Heart left ventricle (tissue), 16 donors: ENCODE results near the gene PLIN4. TPM values are rescaled to one million over a fixed set of nuclear protein-coding genes. Genes with fewer than 3 reads are reported as not detected.
A peak's percentile ranks its signal among the peaks of the same experiment; 100 is the strongest.
"Not testable (repeated sequence)": the region's sequence is repeated elsewhere in the genome, so short reads cannot be mapped to it uniquely, and the experiment has no call there.

Experiments used
- ATAC-seq, 4 donors: fragments of 200-7000 bp; cut with Tn5 transposase; one replicate each; pipeline ENCODE4 v1.9.1; 2020 to 2022; ENCODE audit warnings: moderate library complexity in 4 of 4, mild to moderate bottlenecking in 3 of 4, moderate number of reproducible peaks in 1 of 4
- DNase-seq, 5 donors: peaks; one replicate each; pipeline ENCODE4 v3.0.0-alpha.2; 2020
- H3K27ac ChIP-seq, 12 donors: fragments of 200-600 bp; sonication (generic) in 4 of 12; one replicate each; pipeline versions ENCODE4 v1.5.0 to v1.8.0; 2016 to 2022; ENCODE audit warnings: mild to moderate bottlenecking in 2 of 12
- H3K27me3 ChIP-seq, 9 donors: fragments of 200-600 bp; sonication (generic) in 2 of 9; one replicate each; pipeline versions ENCODE4 v1.5.1 to v1.8.0; 2016 to 2022; ENCODE audit warnings: mild to moderate bottlenecking in 3 of 9
- H3K36me3 ChIP-seq, 9 donors: fragments of 200-600 bp; sonication (generic) in 2 of 9; one replicate each; pipeline versions ENCODE4 v1.5.0 to v1.8.0; 2018 to 2022; ENCODE audit warnings: mild to moderate bottlenecking in 2 of 9
- H3K4me1 ChIP-seq, 12 donors: fragments of 200-600 bp; sonication (generic) in 4 of 12; one replicate each; pipeline versions ENCODE4 v1.5.0 to v1.8.0; 2016 to 2022; ENCODE audit warnings: mild to moderate bottlenecking in 3 of 12
- H3K4me3 ChIP-seq, 12 donors: fragments of 200-600 bp; sonication (generic) in 4 of 12; one replicate each; pipeline versions ENCODE4 v1.5.0 to v1.8.0; 2017 to 2022; ENCODE audit warnings: mild to moderate bottlenecking in 9 of 12, moderate library complexity in 4 of 12
- H3K9me3 ChIP-seq, 12 donors: fragments of 200-600 bp; sonication (generic) in 4 of 12; one replicate each; pipeline versions ENCODE4 v1.5.0 to v1.8.0; 2016 to 2022; ENCODE audit warnings: mild to moderate bottlenecking in 1 of 12
- CTCF ChIP-seq, 12 donors: fragments of 200-600 bp; sonication (generic) in 4 of 12; IDR thresholded peaks; one replicate each; pipeline versions ENCODE4 v1.5.0 to v1.8.0; 2018 to 2022; ENCODE audit warnings: antibody characterized with exemption in 12 of 12, mild to moderate bottlenecking in 5 of 12
- POLR2A ChIP-seq, 2 donors: fragments of 450-650 bp; IDR thresholded peaks; one replicate each; pipeline ENCODE4 v1.6.1; 2017; ENCODE audit warnings: antibody characterized with exemption in 2 of 2, mild to moderate bottlenecking in 2 of 2, moderate library complexity in 2 of 2
- WGBS, 4 donors: extraction: QIAGEN DNeasy Blood & Tissue Kit in 2 of 4; methylation state at CpG; one replicate each; pipeline versions ENCODE4 v1.1.5 to v1.1.7; 2013 to 2018; 5-methylcytosine and 5-hydroxymethylcytosine counted together
- intact Hi-C, 10 donors: fragments of 100-400 bp; cut with DNase I; formaldehyde crosslinking; loops; one replicate each; pipeline versions ENCODE4 v1.11.1 to v1.14.2; 2022
- polyA plus RNA-seq, 2 donors: library from polyadenylated mRNA; stranded (reverse); fragments of 200-250 nt; gene quantifications; one replicate each; pipeline ENCODE4 v1.2.3, GENCODE V29; 2013
- total RNA-seq, 9 donors: library from RNA; depleted of rRNA in 2 of 9; stranded (reverse); fragments of >200 nt in 2 of 9; fragmentation: NEBNext Ultra II Directional in 3 of 9; extraction: Animal tissue kit (Norgen Biotek cat#: 25700) in 3 of 9; gene quantifications; one replicate each; pipeline versions ENCODE4 v1.1.0 to v1.2.4, GENCODE V29; 2016 to 2023
- donor health status: ischemic (EF 13 %, LVEDD 7.1; RV severe dilation, severe dysfunction).
- donor health status: healthy with polysubstance abuse.
- donor health status: DM: no; HTN: yes; CAD: no.
- donor health status: DM: no; HTN: no; CAD: no.
- donor health status: ischemic (EF 25% LVEDD 6.9; RV normal size, moderate dysfunction).
- donor health status: ischemic (EF 25% LVEDD 5.7; RV mildly dilated, moderate dysfunction).
- donor health status: healthy.
- donor health status: DM: yes; HTN: yes; CAD: no.
- donor health status: ischemic (EF 35%, LVEDD 5.7; RV mildly dilated, moderate dysfunction).
- donor health status: nonischemic (EF 11% LVEDD 7.7; RV severe dilation, severe dysfunction).
- donor health status: DM: yes; HTN: yes; CAD: no.
- donor health status: PGD.
- donor health status: ischemic (EF 29% LVEDD 5.4; RV normal size, mild dysfunction).
- donor health status: nonischemic (EF 23%, LVEDD 6.1; RV moderate dilation, normal function).

PLIN4 gene
- total and polyA plus RNA-seq, 11 donors, result 55.5 to 292 (median 174) TPM

GRCh38 chr19:4542896-4543841 is 24.9 kb upstream of the PLIN4 start:
- ATAC-seq, result no peak
- WGBS, 4 donors, result 88 to 92% (median 89%) methylated on average over 54 to 77 of the region's 77 CpGs
- H3K27ac ChIP-seq, result peak overlapping the region in 1 of 12 donors; percentile 64
- H3K9me3 ChIP-seq, result peaks cover 0 to 14% (median 3%) of the 10 kb centered on the region in 12 donors
- intact Hi-C loops, result no loop called here
- DNase-seq, result no peak
- peaks cover 0 to 18% (median 1%) of the 10 kb centered on the region in 12 donors for H3K4me1 ChIP-seq
- peak overlapping the region in 3 of 12 donors; percentile 6 to 47 (median 7) for H3K4me3 ChIP-seq
- TF ChIP-seq POLR2A (IDR thresholded peaks at IDR 0.05) (no peak), CTCF (IDR thresholded peaks at IDR 0.05) (no peak)
- H3K36me3 ChIP-seq, result peaks cover 0 to 12% (median 0%) of the 10 kb centered on the region in 9 donors
- peaks cover 0 to 5% (median 0%) of the 10 kb centered on the region in 9 donors for H3K27me3 ChIP-seq

DNA sequence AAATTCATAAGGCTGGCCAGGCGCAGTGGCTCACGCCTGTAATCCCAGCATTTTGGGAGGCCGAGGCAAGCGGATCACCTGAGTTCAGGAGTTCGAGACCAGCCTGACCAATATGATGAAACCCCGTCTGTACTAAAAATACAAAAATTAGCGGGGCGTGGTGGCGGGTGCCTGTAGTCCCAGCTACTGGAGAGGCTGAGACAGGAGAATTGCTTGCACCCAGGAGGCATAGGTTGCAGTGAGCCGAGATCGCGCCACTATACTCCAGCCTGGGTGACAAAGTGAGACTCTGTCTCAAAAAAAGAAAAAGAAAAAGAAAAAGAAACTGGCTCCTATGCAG is 23.5 kb upstream of the PLIN4 start:
- H3K36me3 ChIP-seq, DNase-seq, H3K4me3 ChIP-seq, intact Hi-C loops, H3K27me3 ChIP-seq, ATAC-seq: not testable (repeated sequence)
- 86 to 95% (median 94%) methylated on average over 12 of the region's 12 CpGs for WGBS, 4 donors
- peaks cover 0 to 22% (median 1%) of the 10 kb centered on the region in 12 donors for H3K4me1 ChIP-seq
- H3K27ac ChIP-seq, result peak overlapping the region in 1 of 12 donors; percentile 64
- peaks cover 0 to 14% (median 3%) of the 10 kb centered on the region in 12 donors for H3K9me3 ChIP-seq

GRCh38 chr19:4541114-4541805 is 23.0 kb upstream of the PLIN4 start:
- H3K36me3 ChIP-seq, result peaks cover 0 to 9% (median 0%) of the 10 kb centered on the region in 9 donors
- ATAC-seq (no peak), DNase-seq (no peak)
- H3K4me3 ChIP-seq, result no peak overlapping the region
- peaks cover 0 to 8% (median 0%) of the 10 kb centered on the region in 9 donors for H3K27me3 ChIP-seq
- TF ChIP-seq POLR2A (IDR thresholded peaks at IDR 0.05) (no peak), CTCF (IDR thresholded peaks at IDR 0.05) (no peak)
- WGBS, 4 donors, result 75 to 83% (median 79%) methylated on average over 12 of the region's 12 CpGs
- peaks cover 0 to 27% (median 3%) of the 10 kb centered on the region in 12 donors for H3K4me1 ChIP-seq
- intact Hi-C loops, result no loop called here
- H3K27ac ChIP-seq, result peak overlapping the region in 1 of 12 donors; percentile 64
- H3K9me3 ChIP-seq, result peaks cover 0 to 14% (median 3%) of the 10 kb centered on the region in 12 donors

GRCh38 chr19:4539693-4540581 is 21.7 kb upstream of the PLIN4 start, which contains the start of gene LRG1:
TSS of gene LRG1 (minus strand) at chr19:4540036. CDS start at chr19:4540013, 23 bp downstream.
- Histone ChIP-seq H3K4me3 (peak within 1 kb of the TSS in 1 of 12 donors; percentile 26), H3K4me1 (peaks cover 0 to 39% (median 14%) of the 10 kb centered on the region in 12 donors), H3K27me3 (peaks cover 0 to 8% (median 0%) of the 10 kb centered on the region in 9 donors), H3K27ac (peak within 1 kb of the TSS in 1 of 12 donors; percentile 64), H3K36me3 (peaks cover 0 to 9% (median 0%) of the 10 kb centered on the region in 9 donors), H3K9me3 (peaks cover 0 to 14% (median 3%) of the 10 kb centered on the region in 12 donors)
- TF ChIP-seq CTCF (IDR thresholded peaks at IDR 0.05), result no peak
- TF ChIP-seq POLR2A (IDR thresholded peaks at IDR 0.05), result no peak
- intact Hi-C loops, result no loop called here
- ATAC-seq (peak in 3 of 4 donors; percentile 32 to 73 (median 50)), DNase-seq (no peak)
- WGBS, 4 donors, result 51 to 65% (median 55%) methylated on average over 12 to 14 of the region's 14 CpGs
